ENCODE measurements around the gene C10orf95. TPM values are rescaled to one million over a fixed set of nuclear protein-coding genes. Genes with fewer than 3 reads are reported as not detected.
A peak's percentile ranks its signal among the peaks of the same experiment; 100 is the strongest.
"Not testable (repeated sequence)": the region's sequence is repeated elsewhere in the genome, so short reads cannot be mapped to it uniquely, and the experiment has no call there.

Gene C10orf95
- total RNA-seq, 1 donor from 2014 or later = not detected

DNA sequence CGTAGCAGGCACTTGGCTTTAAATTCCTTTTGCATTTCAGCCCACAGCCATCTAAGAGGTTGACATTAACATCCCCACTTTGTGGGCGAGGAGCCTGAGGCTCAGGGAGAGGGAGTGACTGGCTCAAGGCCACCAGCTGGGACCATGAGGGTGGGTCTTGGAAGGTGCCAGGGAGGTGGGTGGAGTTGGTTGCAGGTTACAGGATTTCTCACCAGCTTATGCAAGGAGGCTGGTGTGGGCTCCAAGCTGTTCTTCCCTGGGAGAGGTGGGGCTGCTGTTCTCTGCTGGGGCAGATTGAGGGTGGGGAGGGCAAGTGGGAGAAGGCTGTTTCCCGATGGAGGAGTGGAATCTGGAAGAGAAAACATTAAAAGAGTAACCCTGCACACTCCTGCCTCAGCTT lies 14.1 kb upstream of the C10orf95 start:
- no peak for DNase-seq (ENCODE audit: low spot score)

DNA sequence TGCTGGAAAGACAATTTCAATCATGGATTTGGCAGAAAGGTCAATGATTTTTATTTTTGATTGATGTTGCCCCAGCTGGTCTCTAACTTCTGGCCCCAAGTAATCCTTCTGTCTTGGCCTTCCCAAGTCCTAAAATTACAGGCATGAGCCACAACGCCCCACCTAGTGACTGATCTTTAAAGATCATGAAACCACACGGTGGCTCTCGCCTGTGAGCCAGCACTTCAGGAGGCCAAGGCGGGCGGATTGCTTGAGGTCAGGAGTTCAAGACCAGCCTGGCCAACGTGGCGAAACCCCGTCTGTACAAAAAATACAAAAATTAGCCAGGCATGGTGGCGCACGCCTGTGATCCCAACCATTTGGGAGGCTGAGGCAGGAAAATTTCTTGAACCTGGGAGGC lies 12.6 kb upstream of the C10orf95 start:
- no peak for DNase-seq (ENCODE audit: low spot score)

DNA sequence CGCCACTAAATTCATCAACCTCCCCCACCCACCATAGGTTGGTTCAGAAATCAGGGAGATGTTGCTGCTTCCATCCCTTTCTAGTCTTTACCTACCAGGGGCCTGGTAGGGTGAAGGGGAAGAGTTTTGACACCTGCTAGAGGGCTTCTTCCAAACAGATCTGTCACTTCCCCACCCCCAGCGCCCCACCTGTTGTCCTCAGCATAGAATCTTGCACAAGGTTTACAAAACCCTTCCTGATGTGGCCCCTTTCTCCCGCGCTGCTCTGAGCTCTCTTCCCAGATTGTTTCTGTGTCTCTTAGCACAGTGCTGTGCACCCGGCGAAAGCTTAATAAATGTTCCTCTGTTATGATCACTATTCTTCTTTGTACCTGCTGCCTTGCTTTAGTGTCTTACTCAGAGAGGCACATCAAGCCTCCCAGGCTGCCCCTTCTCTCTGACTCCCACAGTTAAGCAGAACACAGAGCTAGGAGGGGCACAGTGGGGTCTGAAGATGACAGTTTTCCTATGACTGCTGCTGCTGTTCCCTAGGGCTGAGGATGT lies 11.2 kb upstream of the C10orf95 start:
- DNase-seq (ENCODE audit: low spot score) = no peak

DNA sequence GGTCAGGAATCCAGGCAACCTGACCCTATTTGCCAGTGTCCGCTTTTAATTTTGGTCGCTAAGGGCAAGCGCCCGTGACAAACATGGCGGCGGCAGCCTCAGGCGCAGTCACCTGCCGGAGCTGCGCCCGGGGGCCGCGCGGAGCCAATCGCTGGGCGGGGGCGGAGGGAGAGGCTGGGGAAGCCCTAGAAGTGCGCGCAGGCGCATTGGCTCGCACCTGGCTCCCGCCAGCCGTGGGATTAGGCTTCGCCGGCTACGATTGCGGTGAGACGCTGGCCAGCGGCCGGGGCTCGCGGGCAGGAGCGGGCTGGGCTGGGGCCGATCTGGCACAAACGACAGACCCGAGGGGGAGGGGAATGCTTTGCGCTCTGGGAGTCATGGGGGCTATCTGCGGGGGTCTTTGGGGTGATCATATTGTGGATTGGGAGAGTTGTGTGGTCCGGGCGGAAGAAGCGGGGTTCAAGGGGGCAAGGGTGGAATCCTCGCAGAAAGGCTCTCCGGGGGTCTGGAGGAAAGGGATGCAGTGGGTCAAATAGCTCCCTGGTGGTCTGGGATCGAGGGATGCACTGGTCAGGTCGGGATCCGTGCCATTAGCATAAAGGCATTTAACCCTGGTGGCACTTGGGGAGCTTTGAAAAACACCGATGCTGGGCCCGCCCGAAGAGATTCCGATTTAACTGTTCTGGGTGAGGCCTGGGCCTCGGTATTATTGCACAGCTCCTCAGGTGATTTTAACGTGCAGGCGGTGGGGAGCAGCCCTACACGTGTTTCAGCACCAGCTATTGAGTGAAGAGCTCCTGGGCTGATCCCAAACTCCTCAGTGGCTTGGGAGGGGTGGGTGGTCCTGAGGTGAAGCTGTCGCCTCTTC lies 10.1 kb upstream of the C10orf95 start:
- peak; percentile 82 for DNase-seq (ENCODE audit: low spot score)

DNA sequence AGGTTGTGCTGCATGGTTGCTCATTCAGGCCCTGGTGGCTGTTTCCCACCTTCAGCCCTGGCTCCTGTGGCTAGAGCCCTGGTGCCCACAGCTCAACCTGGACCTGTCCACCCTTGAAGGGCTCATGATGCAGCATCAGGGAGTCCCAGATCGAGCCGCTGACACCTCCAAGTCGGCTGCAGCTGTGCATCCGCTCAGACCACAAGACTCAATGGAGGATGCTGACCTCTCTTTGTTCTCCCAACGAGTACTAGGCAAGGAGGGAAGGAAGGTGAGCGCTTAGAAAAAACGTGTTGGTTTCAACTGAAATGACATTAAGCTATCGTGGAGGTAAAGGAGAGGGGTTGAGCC lies 9.5 kb upstream of the C10orf95 start:
- DNase-seq (ENCODE audit: low spot score) = no peak

DNA sequence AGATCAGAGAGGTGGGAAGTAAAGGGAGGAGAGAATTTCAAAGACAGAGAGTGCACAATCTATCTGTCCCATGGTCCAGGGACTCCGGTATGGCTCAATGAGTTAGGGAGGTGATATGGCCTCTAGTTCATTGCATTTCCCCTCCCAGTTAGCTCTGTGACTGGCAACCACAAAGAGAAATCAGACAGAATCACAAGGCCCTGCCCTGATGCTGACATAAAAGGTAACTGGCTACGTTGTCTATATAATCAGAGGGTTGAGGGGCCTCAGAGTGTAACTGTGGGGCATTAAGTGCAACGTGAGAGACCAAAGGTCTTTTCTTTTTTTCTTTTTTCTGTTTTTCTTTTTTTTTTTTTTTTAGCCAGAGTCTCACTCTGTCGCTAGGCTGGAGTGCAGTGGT lies 7.3 kb upstream of the C10orf95 start:
- no peak for DNase-seq (ENCODE audit: low spot score)

DNA sequence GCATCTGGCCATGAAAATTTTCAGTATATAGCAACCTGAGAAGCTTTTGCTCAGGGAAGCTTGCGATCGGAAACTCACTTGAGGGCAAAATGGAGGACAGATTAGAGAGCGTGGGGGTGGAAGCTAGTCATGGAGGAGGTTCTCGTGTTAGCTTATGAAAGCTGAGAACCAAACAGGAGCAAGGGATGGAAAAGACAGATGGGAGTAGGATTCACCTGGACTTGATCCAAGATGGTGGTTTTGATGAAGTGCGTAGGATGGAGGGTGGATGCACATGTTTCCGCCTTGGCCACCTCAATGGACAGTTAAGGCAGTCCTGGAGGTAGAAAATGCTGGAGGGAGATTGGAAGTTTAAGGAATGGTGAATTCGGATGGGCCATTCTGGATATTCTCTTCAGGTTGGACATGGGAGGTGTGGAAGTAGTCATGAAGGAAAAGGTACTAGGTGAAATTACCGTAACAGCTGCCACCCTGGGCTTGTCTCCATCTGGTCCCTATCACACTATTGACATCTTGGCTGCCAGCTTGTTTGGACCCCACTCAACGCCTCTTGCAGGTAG lies 6.3 kb upstream of the C10orf95 start:
- no peak for DNase-seq (ENCODE audit: low spot score)

DNA sequence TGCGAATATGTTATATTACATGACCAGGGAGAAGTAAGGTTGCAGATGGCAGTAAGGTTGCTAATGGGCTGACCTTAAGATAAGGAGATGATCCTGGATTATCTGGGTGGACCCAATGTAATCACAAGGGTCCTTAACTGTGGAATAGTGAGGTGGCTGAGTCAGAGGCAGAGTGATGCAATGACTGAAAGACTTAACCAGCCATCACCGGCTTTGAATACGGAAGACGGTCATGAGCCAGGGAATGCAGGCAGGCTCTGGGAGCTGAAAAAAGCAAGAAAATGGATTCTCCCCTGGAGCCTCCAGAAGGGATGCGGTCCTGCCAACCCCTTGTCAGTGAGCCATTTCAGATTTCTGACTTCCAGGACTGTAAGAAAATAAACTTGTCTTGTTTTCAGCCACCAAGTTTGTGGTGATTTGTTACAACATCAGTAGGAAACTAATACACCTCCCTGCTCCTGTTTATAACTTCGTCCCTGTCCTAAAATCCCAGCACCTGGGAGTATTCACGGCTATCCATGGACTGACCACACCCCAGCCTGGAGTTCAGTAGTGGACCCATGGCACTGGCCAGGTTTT lies 4.6 kb upstream of the C10orf95 start:
- DNase-seq (ENCODE audit: low spot score) = peak; percentile 86

DNA sequence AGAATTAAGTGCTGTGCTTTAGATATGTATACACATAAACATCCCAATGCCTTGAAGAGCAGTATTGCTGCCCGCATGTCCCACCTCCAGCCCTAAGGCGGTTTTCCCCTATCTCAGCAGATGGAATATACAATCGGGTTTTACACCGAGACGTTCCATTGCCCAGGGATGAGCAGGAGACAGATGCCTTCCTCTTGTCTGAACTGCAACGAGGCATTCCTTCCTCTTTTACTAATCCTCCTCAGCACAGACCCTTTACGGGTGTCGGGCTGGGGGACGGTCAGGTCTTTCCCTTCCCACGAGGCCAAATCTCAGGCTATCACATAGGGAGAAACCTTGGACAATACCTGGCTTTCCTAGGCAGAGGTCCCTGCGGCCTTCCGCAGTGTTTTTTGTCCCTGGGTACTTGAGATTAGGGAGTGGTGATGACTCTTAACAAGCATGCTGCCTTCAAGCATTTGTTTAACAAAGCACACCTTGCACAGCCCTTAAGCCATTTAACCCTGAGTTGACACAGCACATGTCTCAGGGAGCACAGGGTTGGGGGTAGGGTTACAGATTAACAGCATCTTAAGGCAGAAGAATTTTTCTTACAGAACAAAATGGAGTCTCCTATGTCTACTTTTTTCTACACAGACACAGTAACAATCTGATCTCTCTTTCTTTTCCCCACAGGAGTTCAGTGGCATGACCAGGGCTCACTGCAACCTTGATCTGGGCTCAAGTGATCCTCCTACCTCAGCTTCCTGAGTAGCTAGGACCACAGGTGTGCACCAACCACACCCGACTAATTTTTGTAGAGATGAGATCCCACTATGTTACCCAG lies 3.5 kb upstream of the C10orf95 start:
- DNase-seq (ENCODE audit: low spot score) = not testable (repeated sequence)

DNA sequence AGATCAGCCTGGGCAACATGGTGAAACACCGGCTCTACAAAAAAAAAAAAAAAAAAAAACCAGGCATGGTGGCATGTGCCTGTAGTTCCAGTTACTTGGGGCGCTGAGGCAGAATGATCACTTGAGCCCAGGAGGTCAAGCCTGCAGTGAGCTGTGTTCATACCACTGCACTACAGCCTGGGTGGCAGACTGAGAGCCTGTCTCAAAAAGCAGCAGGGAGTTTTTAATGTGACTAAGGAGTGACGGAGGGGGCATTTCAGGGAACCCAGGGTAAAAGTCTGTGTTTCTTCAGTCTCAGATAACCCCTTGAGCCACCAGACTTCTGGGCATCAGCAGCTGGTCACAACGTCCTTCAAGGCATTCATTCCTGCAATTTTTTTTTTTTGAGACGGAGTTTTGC lies 2.2 kb upstream of the C10orf95 start:
- no peak for DNase-seq (ENCODE audit: low spot score)

DNA sequence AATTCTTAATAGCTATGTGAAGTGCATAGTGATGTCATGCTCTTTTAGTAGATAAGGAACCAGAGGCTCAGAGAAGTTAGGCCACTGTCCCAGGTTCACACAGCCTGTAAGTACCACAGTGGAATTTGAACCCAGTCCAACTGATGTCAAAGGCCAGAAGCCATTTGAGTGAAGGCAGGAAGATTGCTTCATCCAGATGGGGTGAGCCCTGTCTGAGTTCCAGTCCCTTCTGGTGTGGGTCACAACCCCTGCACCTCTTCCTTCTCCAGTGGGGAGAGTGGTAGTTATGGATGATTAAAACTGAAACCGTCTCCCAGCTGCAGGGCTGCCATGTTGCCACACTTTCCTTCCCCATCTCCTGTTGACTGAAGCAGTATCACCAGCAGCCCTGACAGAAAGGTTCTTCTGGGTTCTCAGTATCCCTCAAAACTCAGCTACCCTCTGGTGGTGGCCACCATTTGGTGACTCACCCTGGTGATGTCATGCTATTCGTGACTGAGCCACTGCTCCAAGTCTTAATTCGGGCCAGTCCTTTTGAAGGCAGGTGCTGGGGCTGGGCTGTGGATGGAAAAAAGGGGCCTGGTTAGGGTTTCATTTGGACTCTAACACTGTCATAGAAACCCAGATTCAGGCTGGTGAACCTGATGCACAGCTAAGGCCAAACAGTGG lies 1.5 kb upstream of the C10orf95 start:
- no peak for DNase-seq (ENCODE audit: low spot score)

DNA sequence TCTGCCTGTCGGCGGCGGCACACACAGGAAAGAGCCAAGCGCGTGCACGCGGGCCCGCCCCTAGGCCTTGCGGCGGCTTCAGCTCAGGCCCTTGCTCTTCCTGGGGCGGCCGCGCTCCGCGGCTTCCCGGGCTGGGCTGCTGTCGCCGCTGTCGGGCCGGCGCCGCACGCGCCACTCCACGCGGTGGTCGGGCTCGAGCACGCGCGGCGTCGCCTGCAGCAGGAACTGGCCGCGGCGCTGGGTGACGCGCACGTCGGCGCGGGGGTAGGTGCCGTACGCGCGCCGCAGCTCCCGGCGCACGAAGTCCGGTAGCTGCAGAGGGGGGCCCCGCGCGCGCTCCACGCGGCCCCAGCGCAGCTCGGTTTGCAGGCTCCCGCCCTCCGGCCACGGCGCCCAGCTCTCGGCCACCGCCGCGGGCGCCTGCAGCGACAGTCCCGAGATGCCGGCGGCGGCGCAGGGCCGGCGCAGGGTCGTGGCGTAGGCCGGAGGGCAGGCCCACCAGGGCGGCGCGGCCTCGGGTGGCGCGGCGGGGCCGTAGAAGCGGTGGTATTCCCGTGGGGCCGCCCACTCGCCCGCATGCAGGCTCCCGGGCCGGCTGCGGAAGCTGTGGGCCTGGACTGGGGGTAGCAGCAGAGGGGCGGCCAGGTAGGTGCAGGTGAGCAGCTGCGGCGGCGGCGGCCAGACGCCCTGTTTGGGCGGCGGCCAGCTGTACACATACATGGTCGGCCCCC lies 804 bp downstream of the C10orf95 start:
- DNase-seq (ENCODE audit: low spot score) = peak; percentile 84

DNA sequence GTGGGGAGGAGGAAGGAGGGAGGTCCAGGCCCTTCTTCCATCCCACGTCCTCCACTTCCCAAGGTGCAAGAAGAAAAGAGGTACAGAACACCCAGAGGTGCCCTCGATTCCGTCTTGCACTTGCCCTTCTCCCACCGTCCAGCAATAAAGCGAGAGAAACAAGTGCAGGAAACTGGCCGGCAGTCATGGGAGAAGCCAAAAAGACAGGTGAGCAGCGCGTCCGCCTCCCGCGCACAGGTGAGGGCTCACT lies 1.3 kb downstream of the C10orf95 start:
- DNase-seq (ENCODE audit: low spot score) = no peak

DNA sequence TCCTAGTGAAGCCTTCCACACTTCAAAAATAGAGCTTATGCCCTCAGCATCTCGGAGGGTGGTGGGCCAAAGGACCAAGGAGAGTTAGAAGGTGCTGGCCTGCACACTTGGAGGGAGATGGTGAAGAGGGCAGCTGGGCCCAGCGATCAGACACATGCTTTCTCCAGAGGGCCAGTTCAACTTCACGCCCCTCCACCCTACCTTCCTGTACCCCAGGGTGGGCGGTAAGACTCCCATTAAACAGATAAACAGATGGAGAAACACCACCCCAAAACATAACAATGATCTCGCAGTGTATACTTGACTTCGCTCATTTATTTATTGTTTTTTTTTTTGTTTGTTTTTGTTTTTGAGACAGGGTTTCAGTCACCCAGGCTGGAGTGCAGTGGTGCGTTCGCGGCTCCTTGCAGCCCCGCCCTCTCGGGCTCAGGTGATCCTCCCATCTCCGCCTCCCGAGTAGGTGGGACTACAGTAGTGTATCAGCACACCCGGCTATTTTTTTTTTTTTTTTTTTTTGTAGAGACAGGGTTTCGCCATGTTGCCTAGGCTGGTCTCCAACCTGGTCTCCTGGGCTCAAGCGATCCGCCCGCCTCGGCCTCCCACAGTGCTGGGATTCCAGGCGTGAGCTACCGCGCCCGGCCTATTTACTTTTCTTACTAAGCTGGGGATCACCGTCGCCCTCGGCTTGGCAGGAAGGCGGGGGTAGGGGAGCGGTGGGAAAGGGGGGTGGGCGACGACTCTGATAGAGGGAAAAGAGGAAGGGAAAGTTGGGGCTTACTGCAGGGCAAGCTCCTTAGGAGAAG lies 1.8 kb downstream of the C10orf95 start:
- peak; percentile 61 for DNase-seq (ENCODE audit: low spot score)

DNA sequence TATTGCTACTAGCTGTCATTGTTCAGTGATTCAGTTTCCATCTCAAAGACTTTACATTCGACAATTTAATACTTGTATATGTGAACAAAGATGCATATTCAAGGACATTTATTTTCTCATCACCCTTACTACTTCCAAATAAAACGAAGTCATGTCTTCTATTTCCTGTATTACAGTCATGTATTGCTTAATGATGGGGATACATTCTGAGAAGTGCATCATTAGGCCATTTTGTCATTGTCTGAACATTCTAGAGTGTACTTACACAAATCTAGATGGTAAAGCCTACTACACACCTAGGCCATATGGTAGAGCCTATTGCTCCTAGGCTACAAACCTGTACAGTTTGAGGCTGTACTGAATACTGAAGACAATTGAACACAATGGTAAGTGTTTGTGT lies 6.5 kb downstream of the C10orf95 start:
- DNase-seq (ENCODE audit: low spot score) = no peak

DNA sequence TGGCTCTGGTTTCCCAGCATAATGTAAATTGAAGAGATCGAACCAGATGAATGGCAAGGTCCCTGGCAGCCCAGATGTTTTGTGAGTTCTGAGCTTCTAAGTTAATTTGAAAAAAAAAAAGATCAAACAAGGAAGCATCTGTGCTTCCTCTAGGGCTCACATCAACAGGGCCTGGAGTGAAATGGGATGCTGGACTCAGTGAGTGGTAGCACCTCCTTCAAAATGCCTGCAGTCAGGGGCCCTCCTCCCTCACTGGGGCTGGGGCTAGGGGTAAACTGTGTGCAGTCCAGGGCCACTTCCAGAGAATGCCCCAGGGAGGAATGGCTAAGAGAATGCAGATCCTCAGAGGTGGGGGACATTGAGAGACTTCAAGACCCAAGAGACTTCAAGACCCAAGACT lies 13.0 kb downstream of the C10orf95 start:
- DNase-seq (ENCODE audit: low spot score) = no peak

DNA sequence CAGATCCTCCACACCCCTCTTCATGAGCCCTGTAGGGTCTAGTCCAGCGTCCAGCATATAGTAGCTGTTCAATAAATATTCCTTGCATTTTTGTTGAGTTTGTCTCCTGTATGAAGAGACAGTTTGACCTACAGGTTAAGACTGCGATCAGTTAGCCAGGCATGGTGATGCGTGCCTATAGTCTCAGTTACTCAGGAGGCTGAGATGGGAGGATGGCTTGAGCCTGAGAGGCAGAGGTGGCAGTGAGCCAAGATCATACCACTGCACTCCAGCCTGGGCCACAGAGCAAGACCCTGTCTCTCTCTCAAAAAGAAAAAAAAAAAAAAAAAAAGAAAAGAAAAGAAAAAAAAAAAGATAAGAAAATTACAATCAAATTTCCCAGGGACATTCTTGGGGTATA lies 13.8 kb downstream of the C10orf95 start:
- no peak for DNase-seq (ENCODE audit: low spot score)

DNA sequence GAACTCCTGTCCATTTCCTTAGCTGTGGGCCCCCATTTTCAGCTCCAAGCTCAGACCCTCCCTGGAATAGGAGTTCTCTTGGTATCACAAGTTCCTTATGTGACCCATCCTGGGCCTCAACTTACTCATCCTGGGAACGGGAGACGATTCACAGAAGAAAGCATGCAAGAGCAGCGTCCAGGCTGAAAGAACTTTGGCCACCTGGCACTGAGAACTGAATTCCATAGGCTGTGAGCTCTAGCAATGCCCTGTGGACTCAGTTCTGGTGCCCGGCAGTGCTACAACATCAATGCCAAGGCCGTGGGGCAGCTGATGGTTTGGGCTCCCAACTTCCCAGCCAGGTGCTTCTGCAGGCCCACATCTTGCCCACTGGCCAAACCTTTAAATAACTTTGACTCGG lies 15.0 kb downstream of the C10orf95 start:
- no peak for DNase-seq (ENCODE audit: low spot score)

DNA sequence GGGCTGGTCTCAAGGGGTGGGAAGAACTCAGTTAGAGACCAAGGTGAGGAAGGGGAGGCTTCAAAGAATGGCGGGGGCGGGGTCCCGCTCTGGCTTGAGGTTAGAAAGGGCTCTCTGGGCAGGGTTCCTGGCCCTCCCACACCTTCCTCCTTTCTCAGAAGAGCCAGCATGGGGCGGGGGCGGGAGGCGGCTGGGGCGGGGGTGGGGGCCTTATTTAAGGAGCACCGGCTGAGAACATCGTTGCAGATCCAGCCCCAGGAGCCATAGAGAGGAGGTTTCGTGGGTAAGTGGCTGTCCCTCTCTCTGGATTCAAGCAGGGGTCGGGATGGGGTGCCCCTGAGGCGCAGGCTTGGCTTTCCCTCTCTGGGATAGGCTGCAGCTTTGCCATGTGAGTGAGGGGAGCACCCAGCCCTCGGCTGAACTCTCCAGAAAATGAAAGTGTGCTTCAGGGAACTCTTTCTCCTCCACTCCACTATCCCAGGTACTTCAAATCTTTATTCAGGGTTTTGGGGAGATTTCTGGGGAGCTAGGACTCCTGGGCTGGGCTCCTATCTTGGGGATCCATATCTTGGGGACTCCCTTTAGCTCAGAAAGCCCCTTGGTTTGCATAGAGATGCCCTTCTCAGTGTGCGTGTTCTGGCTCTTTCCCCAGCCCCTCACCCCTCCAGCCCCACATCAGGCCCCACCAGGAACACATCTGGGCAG lies 15.7 kb downstream of the C10orf95 start:
- DNase-seq (ENCODE audit: low spot score) = no peak

DNA sequence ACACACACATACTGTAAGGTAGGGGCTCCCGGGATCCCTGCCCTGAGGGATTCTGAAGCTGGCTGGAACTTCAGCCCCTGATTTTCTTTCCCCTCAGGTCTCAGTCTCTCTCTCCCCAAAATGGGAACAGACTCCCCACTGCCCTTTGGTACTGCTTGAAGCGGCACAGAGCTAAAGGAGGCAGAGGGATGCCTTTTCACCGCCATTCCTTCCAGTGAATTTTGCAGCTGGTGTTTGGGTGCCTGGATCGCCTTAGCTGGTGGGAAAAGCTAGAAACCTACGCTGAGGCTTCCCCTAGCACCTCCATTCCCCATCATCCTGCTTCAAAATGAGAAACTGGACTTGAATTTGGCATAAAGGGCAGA lies 16.2 kb downstream of the C10orf95 start:
- no peak for DNase-seq (ENCODE audit: low spot score)

Data from umbilical cord (tissue), 2 donors.